Astrocyte of the spinal cord (primary cell): ENCODE data around the gene CCDC148.

Source experiments
- DNase-seq: peaks from one replicate; pipeline ENCODE4 v3.0.0; 2011; ENCODE audit warnings: low read depth, low spot score
- H3K4me3 ChIP-seq: 2 replicates; pipeline ENCODE4 v1.5.1; 2011; ENCODE audit warnings: low read depth, mild to moderate bottlenecking, low read length, moderate library complexity
- CTCF ChIP-seq: IDR thresholded peaks from 2 replicates; pipeline ENCODE4 v1.5.1; 2012; ENCODE audit warnings: low read depth, mild to moderate bottlenecking, low read length, inconsistent platforms
- in situ Hi-C: cut with HindIII; loops from 2 replicates; pipeline ENCODE4 v1.10.0; 2017; ENCODE audit warnings: low sequenced_read_pairs

CCDC148 gene

GRCh38 chr2:158130832-158131473, 325.6 kb downstream of the CCDC148 start:
- TF ChIP-seq CTCF, result no peak
- in situ Hi-C loops, result no loop called here
- DNase-seq, result no peak
- H3K4me3 ChIP-seq, result no peak overlapping the region

GRCh38 chr2:158129037-158129436, 327.5 kb downstream of the CCDC148 start:
- H3K4me3 ChIP-seq, result no peak overlapping the region
- in situ Hi-C loops, result no loop called here
- DNase-seq, result no peak
- TF ChIP-seq CTCF, result no peak

GRCh38 chr2:158128168-158128973, 328.2 kb downstream of the CCDC148 start:
- no peak for DNase-seq
- TF ChIP-seq CTCF, result no peak
- no peak overlapping the region for H3K4me3 ChIP-seq
- in situ Hi-C loops, result no loop called here

GRCh38 chr2:158127380-158127804, 329.2 kb downstream of the CCDC148 start:
- no peak overlapping the region for H3K4me3 ChIP-seq
- in situ Hi-C loops, result no loop called here
- no peak for DNase-seq
- no peak for TF ChIP-seq CTCF

- H3K4me3 ChIP-seq, result no peak overlapping the region
- in situ Hi-C loops, result no loop called here
- TF ChIP-seq CTCF, result no peak
- no peak for DNase-seq
Measured at GRCh38 chr2:158125756-158126498, 330.6 kb downstream of the CCDC148 start.

GRCh38 chr2:158124896-158125295, 331.7 kb downstream of the CCDC148 start:
- in situ Hi-C loops, result no loop called here
- no peak for TF ChIP-seq CTCF
- no peak for DNase-seq
- no peak overlapping the region for H3K4me3 ChIP-seq
